Dermis blood vessel endothelial cell (primary cell): ENCODE data around the gene LRP5. TPM values are rescaled to one million over a fixed set of nuclear protein-coding genes. Genes with fewer than 3 reads are reported as not detected.

ENCODE experiments used
- DNase-seq: peaks from one replicate; pipeline ENCODE4 v3.0.0; 2010
- total RNA-seq: library from RNA; depleted of rRNA; stranded (reverse); fragments of >200 nt; gene quantifications from 2 replicates; pipeline ENCODE4 v1.2.3, GENCODE V29; 2014

LRP5 gene
- total RNA-seq, 1 donor from 2014 or later: 87.3 TPM

DNA sequence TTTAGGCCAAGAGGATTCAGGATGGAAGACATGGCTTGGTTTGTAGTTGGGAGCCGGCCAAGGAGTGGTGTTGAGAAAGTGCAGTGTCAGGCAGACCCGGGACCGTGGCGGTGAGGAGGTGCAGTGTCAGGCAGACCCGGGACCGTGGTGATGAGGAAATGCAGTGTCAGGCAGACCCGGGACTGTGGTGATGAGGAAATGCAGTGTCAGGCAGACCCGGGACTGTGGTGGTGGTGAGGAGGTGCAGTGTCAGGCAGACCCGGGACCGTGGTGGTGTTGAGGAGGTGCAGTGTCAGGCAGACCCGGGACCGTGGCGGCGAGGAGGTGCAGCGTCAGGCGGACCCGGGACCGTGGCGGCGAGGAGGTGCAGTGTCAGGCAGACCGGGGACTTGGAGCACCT lies 59.7 kb downstream of the LRP5 start:
- no peak for DNase-seq

DNA sequence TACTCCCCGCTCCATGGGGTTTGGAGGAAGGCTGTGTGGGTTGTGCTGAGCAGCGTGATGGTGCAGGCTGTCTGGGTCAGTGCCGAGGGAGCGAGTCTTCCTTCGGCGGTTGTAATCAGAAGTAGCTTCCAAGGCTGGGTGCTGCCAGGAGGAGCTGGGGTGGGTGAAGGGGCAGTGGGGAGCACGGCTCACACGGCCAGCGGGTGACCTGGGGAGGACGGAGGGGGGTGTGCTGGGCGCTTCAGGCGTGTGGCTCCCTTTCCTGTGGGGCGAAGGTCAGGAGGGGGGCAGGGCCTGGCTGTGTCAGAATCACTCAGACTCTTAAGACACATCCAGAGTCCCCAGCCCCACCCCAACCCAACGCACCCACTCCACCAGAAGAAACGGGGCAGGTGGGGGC lies 60.2 kb downstream of the LRP5 start:
- DNase-seq: no peak

DNA sequence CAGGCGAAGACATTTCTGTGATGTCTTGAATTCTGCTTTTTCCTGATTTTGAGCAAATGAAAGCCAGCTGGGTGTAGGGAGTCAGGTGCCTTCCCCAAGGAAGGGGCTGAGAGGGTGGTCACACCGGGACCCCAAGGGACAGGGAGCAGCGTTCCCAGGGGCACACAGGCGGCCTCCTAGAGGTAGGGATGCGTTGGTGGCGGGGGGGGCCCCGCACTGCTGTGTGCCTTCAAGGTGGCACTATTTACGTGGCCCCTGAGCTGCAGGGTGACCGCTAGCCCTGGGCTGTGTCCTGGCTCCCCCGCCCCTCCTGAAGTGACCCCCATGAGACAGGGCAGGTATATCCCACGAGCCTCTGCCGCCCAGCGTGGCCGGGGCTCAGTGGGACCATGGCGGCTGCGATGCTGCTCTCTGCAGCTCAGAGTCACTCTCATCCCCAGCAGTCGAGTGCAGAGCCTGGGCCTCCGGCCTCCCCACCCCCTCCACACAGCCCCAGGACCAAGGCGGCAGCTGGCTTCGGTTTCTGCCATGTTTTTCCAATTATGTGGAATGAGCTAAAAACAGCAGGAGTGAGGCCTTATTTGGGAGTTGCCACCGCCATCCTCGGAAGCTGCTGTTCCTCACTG lies 60.9 kb downstream of the LRP5 start:
- no peak for DNase-seq

DNA sequence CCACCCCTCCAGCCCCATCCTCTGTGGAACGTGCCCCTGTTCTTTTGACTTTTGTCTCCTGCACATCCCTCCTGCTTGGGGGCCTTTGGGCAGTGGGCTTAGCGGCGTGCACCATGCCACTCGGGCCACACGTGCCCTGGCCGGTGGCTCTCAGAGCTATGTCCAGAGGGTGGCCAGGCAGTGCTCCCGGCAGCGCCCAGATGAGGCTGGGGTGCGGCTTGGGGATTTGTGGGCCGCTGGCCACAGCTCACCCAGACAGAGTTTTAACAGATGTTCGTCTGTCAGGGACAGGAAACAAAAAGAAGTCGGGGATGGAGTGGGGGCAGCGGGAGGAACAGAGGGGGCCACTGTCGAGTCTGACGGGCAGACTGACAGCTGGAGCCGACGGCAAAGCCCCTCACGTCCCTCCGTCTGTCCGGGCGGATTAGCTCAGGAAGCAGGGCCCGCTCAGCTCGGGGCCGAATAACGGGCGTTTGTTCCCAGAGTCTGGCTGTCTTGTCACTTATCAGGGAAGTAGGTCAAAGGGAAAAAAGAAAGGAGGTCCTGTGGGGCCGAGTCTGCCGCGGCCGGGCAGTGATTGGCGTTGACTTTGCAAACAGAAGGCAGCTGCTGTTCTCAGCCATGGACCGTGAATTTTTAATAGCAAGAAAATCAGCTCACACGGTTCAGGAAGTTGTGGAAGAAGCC lies 61.6 kb downstream of the LRP5 start:
- peak; percentile 42 for DNase-seq

DNA sequence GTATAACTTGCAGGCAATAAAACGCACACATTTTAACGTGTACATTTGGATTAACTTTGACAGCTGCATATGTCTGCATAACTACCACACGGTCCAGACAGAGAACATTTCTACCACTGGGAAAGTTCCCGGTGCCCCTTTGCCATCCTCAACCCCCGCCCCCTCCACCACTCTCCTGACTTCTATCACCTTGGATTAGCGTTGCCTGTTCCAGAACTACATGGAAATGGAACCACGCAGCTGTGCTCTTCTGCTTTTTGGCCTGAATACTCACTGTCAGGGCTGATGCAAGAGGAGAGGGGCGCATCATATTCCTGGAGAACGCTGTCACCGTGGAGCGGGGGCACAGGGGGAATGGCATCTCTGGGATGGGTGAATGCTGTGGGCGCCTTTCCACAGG lies 62.1 kb downstream of the LRP5 start:
- DNase-seq: no peak

DNA sequence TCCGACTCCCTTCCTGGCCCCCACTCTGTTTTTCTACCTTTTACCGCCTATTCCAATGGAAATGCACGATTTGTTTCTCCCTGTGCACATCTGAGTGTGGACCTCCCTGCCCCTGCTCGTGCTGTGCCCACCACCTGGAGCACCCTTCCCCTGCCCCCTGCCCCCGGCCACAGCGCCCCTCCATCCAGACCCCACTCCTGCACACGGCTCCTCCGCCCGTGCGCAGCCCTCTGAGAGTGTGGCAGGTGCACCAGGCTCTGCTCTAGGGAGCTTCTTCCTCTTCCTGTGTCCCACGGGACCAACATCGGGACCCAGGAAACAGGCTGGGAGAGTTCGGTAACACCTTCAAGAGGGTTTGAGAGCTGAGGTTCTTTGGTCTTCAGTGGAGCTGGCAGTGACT lies 62.9 kb downstream of the LRP5 start:
- no peak for DNase-seq

DNA sequence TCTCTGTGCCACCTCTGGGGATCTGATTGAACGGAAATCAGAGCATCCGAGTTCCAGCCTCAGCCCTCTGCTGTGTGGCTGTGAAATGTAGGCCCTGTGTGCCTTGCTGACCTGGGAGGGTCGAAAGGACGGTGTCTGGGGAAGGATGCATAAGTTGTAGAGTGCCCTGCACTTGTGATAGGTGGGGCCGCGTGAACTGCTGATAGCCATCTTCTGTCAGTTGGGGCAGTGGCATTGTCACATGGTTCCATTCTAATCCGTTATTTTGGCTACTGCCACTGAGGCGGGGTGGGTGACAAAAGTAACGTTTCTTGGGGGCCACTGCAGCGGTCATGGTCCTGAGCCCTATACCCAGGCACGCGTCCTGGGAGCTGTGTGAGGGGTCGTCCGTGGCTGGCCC lies 63.4 kb downstream of the LRP5 start:
- no peak for DNase-seq

DNA sequence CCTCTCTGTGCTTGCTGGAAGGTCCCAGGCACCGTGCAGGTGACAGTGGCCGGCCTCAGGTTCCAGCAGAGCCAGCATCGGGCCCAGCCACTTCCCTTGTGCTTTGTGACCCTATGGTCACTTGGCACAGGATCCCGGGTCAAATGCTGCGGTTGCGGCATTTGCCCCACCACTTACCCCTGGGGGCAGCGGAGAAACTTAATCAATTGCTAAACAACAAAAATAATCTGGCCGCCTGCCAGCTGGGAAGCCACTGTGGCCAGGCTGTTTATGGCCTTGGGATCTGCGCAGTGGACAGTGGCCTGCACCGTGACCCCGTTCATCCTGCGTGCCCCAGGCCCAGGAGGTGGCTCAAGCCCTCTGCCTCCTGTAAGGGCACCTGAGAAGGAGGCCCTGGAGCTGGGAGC lies 65.0 kb downstream of the LRP5 start:
- DNase-seq: peak; percentile 43

DNA sequence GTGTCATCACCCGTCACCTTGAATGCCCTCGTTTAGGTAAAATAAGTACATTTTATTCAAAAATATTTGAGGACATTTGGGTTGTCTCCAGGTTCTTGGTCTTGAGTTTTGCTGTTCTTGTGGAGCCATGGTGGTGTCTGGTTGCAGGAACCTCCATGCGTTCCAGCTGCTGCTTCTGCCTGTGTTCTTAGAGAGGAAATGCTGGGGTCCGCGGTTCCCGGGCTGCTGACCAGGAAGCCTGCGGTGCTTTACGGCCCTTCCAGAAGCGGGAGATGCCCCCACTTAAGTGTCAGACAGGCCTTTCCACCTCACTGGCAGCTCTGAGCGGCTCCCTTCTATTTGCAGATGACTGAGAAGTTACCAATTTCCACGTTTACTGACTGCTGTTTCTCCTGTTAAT lies 66.8 kb downstream of the LRP5 start:
- DNase-seq: peak; percentile 53

DNA sequence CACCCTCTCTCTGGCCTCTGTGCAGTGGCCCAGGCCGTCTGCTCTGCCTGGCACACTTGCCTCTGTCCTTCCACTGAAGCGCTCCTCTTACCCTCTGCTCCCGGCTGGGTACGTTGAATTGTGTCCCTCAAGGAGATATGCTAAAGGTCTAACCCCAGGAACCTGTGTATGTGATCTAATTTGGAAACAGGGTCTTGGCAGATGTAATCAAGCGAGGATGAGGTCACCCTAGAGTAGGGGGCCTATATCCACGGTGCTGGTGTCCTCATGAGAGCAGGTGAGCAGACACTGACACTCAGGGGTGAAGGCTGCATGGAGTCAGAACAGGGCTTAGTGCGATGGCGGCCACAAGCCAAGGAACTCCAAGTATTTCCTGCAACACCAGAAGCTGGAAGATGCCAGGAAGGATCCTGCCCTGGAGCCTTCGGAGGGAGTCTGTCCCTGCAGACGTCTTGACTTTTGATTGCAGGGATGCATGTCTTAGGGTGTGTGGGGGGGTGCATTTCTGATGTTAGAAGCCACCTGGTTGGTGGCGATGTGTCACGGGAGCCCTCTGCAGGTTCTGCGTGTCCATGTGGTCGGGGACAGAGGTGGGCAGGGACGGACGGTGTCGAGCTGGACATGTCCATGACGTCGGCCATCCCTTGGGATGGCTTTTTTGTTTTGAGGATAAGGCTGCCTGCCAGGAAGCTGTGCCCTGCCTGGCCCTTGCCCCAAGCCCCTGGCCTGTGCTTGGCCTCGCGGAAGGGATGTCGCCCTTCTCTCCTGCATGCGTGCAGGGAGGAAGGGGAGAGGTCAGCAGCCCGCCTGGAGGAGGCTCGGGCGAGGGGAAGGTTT lies 68.6 kb downstream of the LRP5 start:
- DNase-seq: peak; percentile 71

DNA sequence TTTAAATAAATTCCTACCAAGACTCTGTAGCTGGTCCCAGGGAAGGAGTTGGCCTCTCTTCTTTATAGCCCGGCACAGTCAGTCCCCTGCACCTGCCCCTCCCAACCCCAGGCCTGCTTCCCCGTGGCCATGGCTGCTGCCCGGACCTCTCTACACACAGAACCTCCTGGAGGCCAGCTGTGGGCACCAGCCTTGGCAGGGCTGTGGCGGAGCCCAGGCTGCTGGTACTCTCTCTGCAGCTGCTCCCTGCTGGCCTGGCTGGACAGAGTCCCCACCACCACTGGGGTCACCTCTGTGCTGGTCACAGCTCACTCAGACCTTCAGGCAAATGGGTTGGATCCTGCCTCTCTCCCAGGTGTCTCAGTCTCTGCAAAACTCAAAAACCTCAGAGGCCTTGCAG lies 69.3 kb downstream of the LRP5 start:
- peak; percentile 33 for DNase-seq

DNA sequence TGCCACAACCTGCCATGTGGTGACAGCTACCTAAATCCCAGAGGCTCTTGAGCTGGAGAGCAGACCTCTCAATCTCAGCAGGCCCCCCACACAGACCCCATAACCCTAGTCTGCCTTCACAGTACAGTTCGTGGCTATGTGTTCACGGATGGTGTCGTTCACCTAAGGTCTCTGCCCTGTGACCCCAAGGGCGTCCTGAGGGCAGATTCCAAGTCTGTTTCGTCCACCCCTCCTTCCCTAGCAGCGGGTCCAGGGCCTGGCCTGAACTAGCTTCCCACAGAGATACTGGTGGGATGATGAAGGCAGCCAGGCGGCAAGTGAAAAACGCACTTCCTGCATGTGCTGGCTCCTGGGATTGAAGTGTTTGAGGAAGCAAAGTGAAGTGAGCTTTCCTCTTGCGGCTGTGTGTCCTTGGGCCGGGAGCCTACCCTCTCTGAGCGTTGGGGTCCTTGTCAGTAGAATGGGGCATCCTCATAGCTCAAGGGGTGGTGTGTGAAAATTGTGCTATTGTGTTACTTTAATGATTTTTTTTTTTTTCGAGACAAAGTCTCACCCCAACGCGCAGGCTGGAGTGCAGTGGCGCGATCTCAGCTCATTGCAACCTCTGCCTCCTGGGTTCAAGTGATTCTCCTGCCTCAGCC lies 70.1 kb downstream of the LRP5 start:
- DNase-seq: no peak

DNA sequence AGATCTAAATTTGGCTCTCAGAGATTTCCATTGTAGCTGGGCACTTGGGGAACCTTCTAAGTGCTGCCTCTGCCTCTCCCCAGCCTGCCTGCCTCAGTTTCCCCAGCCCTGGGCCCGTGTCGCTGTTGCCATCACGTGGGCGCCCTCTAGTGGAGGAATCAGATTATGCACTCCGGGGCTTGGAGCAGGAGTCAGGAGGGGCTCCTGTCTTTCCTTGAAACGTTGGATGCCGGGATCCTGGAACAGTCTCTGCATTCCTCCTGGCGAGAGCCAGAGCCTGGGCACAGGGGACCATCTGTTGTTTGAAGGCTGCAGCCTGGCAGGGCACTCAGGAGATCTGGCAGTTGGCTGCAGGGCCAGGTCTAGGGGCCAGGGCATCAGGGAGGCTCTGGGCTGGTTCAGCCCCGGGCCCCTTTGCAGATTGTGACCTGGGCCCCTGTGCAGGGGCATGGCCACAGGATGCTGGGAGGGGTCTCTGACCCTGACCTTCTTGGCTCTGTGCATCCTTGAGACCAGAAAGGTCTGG lies 71.6 kb downstream of the LRP5 start:
- DNase-seq: peak; percentile 70

DNA sequence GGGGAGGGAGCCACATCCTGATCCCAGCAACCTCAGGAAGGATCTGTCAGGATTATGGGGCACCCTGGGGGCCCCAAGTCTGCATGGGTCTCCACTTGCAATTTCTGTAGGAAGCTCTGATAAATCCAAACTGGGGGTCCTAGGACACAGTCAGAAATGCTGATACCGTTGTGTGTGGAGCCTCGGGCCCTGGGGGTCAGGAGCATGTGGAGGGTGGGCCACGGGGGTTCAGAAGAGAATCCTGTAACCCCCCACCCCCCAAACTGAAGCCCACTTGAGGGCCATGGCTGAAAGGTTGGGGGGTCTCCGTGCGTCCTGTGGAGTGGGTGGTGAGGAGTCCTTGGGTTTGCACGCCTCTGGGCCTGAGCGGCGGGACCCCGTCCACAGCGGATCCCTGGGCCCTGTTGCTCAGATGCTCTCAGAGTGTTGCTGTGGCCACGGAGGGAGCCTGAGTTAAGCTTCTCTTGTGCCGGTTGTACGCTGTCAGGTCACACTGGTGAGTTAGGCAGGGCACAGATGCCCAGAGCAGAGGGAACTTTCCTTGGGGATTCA lies 72.2 kb downstream of the LRP5 start:
- no peak for DNase-seq

DNA sequence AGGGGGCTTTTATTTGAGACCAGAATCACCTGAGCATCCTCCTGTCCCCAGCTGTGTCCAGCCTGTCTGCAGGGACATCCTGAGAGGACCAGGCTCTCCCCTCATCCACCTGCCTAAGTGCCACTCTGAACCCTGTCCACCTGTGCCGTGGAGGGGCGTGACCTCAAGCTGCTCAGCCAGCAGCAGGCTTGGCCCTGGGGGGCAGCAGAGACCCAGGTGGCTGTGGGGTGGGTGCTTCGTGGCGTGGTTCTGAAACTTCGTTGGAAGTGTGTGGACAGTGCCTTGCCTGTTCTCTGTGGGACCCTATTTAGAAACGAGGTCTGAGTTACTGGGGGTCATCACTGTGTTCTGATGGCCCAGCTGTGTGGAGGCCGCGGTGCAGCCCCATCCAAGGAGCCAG lies 72.7 kb downstream of the LRP5 start:
- no peak for DNase-seq

DNA sequence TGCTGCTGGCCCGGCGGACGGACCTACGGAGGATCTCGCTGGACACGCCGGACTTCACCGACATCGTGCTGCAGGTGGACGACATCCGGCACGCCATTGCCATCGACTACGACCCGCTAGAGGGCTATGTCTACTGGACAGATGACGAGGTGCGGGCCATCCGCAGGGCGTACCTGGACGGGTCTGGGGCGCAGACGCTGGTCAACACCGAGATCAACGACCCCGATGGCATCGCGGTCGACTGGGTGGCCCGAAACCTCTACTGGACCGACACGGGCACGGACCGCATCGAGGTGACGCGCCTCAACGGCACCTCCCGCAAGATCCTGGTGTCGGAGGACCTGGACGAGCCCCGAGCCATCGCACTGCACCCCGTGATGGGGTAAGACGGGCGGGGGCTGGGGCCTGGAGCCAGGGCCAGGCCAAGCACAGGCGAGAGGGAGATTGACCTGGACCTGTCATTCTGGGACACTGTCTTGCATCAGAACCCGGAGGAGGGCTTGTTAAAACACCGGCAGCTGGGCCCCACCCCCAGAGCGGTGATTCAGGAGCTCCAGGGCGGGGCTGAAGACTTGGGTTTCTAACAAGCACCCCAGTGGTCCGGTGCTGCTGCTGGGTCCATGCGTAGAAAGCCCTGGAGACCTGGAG lies 74.1 kb downstream of the LRP5 start:
- DNase-seq: no peak

DNA sequence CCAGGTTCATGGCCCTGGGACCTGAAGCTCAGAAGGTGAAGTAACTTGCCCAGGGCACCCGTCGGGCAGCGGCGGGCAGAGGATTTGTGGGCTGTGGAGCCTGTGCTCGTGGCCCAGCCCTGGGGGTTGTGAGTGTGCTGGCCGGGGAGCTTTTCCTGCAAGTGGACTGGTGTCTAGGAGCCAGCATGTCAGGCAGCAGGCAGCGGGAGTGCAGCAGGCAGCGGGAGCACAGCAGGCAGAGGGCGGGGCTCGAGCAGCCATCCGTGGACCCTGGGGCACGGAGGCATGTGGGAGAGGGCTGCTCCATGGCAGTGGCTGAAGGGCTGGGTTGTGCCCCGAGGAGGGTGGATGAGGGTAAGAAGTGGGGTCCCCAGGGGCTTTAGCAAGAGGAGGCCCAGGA lies 75.4 kb downstream of the LRP5 start:
- DNase-seq: no peak

DNA sequence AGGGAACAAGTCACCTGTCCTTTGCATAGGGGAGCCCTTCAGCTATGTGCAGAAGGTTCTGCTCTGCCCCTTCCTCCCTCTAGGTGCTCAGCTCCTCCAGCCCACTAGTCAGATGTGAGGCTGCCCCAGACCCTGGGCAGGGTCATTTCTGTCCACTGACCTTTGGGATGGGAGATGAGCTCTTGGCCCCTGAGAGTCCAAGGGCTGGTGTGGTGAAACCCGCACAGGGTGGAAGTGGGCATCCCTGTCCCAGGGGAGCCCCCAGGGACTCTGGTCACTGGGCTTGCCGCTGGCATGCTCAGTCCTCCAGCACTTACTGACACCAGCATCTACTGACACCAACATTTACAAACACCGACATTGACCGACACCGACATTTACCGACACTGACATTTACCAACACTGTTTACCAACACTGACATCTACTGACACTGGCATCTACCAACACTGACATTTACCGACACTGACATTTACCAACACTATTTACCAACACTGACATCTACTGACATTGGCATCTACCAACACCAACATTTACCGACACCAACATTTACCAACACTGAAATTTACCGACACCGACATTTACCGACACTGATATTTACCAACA lies 76.3 kb downstream of the LRP5 start:
- DNase-seq: no peak

DNA sequence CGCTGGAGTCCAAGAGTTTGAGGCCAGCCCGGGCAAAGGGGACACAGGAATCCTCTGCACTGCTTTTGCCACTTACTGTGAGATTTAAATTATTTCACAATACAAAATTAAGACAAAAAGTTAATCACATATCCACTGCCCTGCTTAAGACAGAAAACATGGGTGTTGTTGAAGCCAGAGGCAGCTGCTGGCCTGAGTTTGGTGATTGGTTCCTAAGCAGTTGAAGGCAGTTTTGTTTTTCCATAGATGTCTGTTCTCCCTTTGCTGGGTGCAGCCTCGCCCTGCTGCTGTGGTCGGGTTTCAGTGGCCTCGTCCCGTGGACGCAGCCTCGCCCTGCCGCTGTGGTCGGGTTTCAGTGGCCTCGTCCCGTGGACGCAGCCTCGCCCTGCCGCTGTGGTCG lies 77.9 kb downstream of the LRP5 start:
- DNase-seq: no peak

DNA sequence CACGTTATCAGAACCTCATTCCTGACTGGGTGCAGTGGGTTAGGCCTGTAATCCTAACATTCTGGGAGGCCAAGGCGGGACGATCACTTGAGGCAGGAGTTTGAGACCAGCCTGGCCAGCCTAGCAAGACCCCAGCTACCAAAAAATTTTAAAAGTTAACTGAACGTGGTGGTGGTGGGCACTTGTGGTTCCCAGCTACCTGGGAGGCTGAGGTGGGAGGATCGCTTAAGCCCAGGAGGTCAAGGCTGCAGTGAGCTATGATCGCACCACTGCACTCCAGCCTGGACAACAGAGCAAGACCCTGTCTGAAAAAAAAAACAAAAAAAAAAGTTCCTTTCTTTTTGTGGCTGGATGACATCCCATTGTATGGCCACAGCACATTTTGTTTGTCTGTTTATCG lies 80.4 kb downstream of the LRP5 start:
- DNase-seq: no peak

DNA sequence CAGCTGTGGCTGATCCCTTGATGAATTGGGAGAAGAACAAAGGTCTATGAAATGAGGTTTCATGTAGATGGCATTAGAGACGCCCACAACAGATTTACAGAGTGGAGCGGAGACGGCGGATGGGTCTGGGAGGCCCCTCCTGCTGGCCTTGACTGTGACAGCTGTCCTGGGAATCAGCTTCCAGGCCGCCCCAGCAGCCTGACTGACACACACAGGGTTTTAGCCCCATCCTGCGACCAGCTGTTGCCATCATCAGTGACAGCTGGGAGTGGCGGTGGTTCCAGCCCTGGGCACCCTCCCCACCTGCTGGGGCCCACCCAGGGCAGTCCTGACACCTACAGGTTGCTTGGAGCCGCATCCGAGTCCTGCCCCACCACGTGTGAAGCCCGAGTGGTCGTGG lies 84.1 kb downstream of the LRP5 start:
- DNase-seq: no peak

DNA sequence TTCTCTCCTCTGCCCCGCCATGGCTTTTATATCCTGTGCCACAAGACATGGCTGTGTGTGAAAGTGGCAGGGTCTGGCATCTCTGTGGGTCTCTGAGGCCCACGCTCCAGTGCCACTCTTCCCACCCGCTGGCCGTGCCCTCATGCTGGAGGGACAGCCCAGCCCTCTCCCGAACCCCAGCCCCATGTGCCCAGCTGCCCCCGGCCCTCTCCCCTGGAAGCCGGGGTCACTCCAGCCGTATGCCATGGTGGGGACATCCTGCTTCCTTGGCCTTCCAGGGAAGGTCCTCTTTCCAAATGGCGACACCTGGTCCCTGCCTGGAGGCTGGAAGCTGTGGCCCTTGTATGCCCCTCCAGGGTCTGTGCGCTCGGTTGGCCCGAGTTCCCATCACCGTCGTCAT lies 84.9 kb downstream of the LRP5 start:
- DNase-seq: no peak
